HFF-Myc (cell line): ENCODE data around the gene CASP1.
"Not testable (repeated sequence)": the region's sequence is repeated elsewhere in the genome, so short reads cannot be mapped to it uniquely, and the experiment has no call there.

Experiments used
- DNase-seq: peaks from one replicate; pipeline ENCODE4 v3.0.0-alpha.2; 2011; ENCODE audit warnings: low read depth; ENCODE audit errors: extremely low read depth
- H3K4me3 ChIP-seq: replicated peaks from 2 replicates; pipeline ENCODE4 v1.5.1; 2011; ENCODE audit warnings: low read depth, mild to moderate bottlenecking, control low read depth, low read length
- CTCF ChIP-seq: IDR thresholded peaks from 2 replicates; pipeline ENCODE4 v1.5.1; 2012; ENCODE audit warnings: mild to moderate bottlenecking, low read depth, low read length, control low read depth; ENCODE audit errors: missing control alignments

Gene CASP1

GRCh38 chr11:105034813-105035620, at the start of gene CASP1:
CASP1 (minus strand) TSS chr11:105035144; CDS start chr11:105035113, 31 bp downstream.
- H3K4me3 ChIP-seq = peak within 1 kb of the TSS; percentile 31
- TF ChIP-seq CTCF = no peak
- no peak for DNase-seq

DNA sequence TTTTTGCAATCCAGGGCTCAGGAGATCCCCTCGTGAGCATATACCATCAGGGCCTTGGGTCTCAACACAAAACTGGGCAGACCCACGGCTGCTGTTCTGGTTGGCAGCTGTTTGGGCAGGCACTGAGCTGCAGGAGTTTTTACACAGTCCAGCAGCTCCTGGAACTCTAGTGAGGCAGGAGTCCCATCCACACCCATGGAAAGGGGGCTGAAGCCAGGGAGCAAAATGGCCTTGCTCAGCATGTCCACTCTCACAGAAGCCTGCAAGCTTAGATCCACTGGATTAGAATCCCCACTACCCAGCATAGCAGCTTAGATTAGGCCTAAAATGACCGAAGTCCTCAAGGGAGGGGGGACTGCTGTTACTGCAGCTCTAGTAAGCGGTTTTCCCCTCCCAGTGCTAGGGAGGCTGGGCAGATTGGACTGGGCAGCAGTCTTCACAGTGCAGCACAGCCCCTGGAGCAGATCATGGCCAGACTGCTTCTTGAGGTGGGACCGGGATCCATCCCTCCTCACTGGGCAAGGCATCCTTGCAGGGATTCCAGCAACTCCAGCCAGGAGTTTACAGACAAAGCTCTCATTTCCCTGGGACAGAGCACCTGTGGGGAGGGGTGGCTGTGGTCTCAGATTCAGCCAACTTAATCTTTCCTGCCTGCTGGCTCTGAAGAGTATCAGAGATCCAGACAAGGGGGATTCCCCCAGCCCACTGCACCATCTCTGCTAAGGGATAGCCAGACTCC, 46.6 kb upstream of the CASP1 start:
- DNase-seq = no peak
- no peak for TF ChIP-seq CTCF
- H3K4me3 ChIP-seq = no peak overlapping the region

GRCh38 chr11:105080171-105080906, 45.4 kb upstream of the CASP1 start:
- not testable (repeated sequence) for DNase-seq, H3K4me3 ChIP-seq

GRCh38 chr11:105078283-105078682, 43.3 kb upstream of the CASP1 start:
- no peak overlapping the region for H3K4me3 ChIP-seq
- DNase-seq = no peak
- TF ChIP-seq CTCF = no peak

- H3K4me3 ChIP-seq, DNase-seq: not testable (repeated sequence)
Measured at GRCh38 chr11:105077141-105077790, 42.3 kb upstream of the CASP1 start.

GRCh38 chr11:105074166-105074530, 39.2 kb upstream of the CASP1 start:
- no peak for DNase-seq
- no peak overlapping the region for H3K4me3 ChIP-seq
- TF ChIP-seq CTCF = no peak

DNA sequence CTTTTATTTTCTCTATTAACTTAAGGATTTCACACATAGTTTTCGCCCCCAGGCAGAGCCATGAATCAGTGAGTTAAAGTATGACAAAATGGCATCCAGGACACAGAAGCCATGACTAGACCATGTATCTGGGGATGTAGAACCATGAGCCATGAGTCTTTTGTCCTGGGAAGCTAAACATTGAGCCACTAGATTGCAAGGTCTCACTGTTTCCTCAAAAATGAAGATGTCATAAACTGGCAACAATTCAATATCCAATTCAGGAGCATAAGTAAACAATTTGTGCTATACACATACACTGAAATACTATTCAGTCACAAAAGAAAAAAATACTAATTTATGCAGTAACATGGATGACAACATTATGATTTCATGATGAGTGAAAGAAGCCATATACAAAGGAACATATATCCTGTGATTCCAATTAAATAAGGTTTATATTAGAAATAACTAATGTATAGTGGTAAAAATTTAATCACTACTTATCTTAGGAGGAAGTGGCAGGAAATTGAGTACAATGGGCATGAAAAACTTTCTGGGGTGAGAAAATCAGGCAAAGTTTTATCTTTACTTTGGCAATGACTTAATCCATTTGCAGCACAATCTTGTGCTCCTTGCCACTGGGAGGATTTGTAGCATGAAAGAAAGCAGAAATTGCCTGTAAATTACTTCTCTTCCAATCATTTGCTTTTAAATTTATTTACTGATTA, 38.7 kb upstream of the CASP1 start:
- TF ChIP-seq CTCF = no peak
- DNase-seq = no peak
- H3K4me3 ChIP-seq = no peak overlapping the region

DNA sequence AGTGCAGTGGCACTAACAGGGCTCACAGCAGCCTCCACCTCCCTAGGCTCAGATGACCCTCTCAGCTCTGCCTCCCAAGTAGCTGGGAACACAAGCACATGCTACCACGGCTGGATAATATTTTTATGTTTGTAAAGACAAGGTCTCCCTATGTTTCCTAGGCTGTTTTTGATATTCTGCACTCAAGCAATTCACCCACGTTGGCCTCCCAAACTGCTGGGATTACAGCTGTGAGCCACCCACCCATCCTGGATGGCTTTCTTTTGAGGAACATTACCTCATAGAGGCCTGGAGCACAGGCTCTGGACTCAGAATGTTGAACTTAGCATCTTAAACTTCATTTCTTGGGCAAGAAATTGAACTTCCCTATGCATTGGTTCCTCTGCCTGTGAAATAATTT, 37.1 kb upstream of the CASP1 start:
- not testable (repeated sequence) for H3K4me3 ChIP-seq, DNase-seq
